ENCODE measurements around the gene RNF223. TPM values are rescaled to one million over a fixed set of nuclear protein-coding genes. Genes with fewer than 3 reads are reported as not detected.
A peak's percentile ranks its signal among the peaks of the same experiment; 100 is the strongest.
"Not testable (repeated sequence)": the region's sequence is repeated elsewhere in the genome, so short reads cannot be mapped to it uniquely, and the experiment has no call there.

The RNF223 gene
- total and polyA plus RNA-seq, 2 donors from 2014 or later, result 0.28 to 2.3 TPM

DNA sequence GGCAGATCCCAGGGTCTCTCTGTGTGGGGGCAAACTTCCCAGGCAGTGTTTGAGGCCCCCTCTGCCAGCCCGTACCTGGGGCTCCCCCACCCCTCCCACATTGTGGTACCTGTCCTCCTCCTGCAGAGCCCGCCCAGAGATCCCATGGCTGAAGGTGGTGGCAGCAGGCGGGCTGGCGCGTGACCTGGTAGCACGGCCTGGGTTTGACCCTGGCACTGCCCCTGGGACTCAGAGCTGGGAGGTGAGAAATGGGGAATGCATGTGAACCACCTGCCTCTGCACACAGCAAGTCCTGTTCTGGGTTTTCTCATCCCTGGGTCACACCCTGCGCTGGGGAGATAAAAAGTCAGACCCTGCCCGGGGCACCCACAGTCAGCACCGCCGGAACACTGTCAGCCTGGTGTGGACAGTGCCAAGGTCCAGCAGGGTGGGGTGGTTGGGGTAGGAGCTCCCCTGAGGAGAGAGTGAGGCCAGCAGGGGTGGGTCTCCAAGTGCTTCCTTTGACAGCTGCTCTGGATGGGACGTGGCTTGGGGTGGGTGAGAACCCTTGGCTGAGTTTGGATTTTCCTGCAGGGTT lies 42.4 kb downstream of the RNF223 start:
- Histone ChIP-seq H3K27ac (ENCODE audit: low read depth in 2 of 2, low read length in 2 of 2) (no peak overlapping the region), H3K4me3 (ENCODE audit: low read length in 3 of 3) (no peak overlapping the region), H3K36me3 (ENCODE audit: control insufficient read depth in 2 of 3, insufficient read depth in 3 of 3, low read length in 3 of 3) (no peaks in the 10 kb centered on the region), H3K9ac (ENCODE audit: low read length in 3 of 3) (peak overlapping the region in 1 of 3 donors; percentile 6), H3K27me3 (ENCODE audit: control insufficient read depth, insufficient read depth, low read length) (no peaks in the 10 kb centered on the region), H3K4me1 (ENCODE audit: control insufficient read depth in 2 of 3, insufficient read depth in 2 of 3, low read depth in 1 of 3, low read length in 3 of 3) (peaks cover 0 to 15% (median 2%) of the 10 kb centered on the region in 3 donors), H3K9me3 (ENCODE audit: control insufficient read depth in 2 of 3, insufficient read depth in 1 of 3, low read length in 3 of 3) (no peaks in the 10 kb centered on the region)
- no peak for TF ChIP-seq CTCF (IDR thresholded peaks at IDR 0.05; ENCODE audit: borderline replicate concordance, extremely low read depth, insufficient read depth)
- intact Hi-C loops (cut with DNase I), result no loop called here
- FAIRE-seq (no peak), DNase-seq (no peak)

- H3K9ac ChIP-seq (ENCODE audit: low read length in 3 of 3); FAIRE-seq; H3K9me3 ChIP-seq (ENCODE audit: control insufficient read depth in 2 of 3, insufficient read depth in 1 of 3, low read length in 3 of 3); H3K27me3 ChIP-seq (ENCODE audit: control insufficient read depth, insufficient read depth, low read length); H3K36me3 ChIP-seq (ENCODE audit: control insufficient read depth in 2 of 3, insufficient read depth in 3 of 3, low read length in 3 of 3); intact Hi-C loops (cut with DNase I); DNase-seq; H3K27ac ChIP-seq (ENCODE audit: low read depth in 2 of 2, low read length in 2 of 2): not testable (repeated sequence)
- Histone ChIP-seq H3K4me1 (ENCODE audit: control insufficient read depth in 2 of 3, insufficient read depth in 2 of 3, low read depth in 1 of 3, low read length in 3 of 3) (peaks cover 0 to 22% (median 2%) of the 10 kb centered on the region in 3 donors), H3K4me3 (ENCODE audit: low read length in 3 of 3) (peak overlapping the region in 1 of 3 donors; percentile 26)
Measured at GRCh38 chr1:1030867-1031658, 43.0 kb downstream of the RNF223 start.

GRCh38 chr1:1027791-1028190 lies 46.3 kb downstream of the RNF223 start:
- Histone ChIP-seq H3K4me1 (ENCODE audit: control insufficient read depth in 2 of 3, insufficient read depth in 2 of 3, low read depth in 1 of 3, low read length in 3 of 3) (peaks cover 2 to 42% (median 8%) of the 10 kb centered on the region in 3 donors), H3K9me3 (ENCODE audit: control insufficient read depth in 2 of 3, insufficient read depth in 1 of 3, low read length in 3 of 3) (no peaks in the 10 kb centered on the region), H3K27me3 (ENCODE audit: control insufficient read depth, insufficient read depth, low read length) (no peaks in the 10 kb centered on the region), H3K4me3 (ENCODE audit: low read length in 3 of 3) (no peak overlapping the region), H3K27ac (ENCODE audit: low read depth in 2 of 2, low read length in 2 of 2) (no peak overlapping the region), H3K36me3 (ENCODE audit: control insufficient read depth in 2 of 3, insufficient read depth in 3 of 3, low read length in 3 of 3) (no peaks in the 10 kb centered on the region), H3K9ac (ENCODE audit: low read length in 3 of 3) (no peak overlapping the region)
- no peak for TF ChIP-seq CTCF (IDR thresholded peaks at IDR 0.05; ENCODE audit: borderline replicate concordance, extremely low read depth, insufficient read depth)
- intact Hi-C loops (cut with DNase I), result no loop called here
- no peak for FAIRE-seq
- peak in 1 of 5 donors; percentile 60 for DNase-seq

Data from kidney (tissue), 14 donors.